ENCODE measurements around the gene OR10P1.
"Not testable (repeated sequence)": the region's sequence is repeated elsewhere in the genome, so short reads cannot be mapped to it uniquely, and the experiment has no call there.

OR10P1 gene, protein sequence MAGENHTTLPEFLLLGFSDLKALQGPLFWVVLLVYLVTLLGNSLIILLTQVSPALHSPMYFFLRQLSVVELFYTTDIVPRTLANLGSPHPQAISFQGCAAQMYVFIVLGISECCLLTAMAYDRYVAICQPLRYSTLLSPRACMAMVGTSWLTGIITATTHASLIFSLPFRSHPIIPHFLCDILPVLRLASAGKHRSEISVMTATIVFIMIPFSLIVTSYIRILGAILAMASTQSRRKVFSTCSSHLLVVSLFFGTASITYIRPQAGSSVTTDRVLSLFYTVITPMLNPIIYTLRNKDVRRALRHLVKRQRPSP

DNA sequence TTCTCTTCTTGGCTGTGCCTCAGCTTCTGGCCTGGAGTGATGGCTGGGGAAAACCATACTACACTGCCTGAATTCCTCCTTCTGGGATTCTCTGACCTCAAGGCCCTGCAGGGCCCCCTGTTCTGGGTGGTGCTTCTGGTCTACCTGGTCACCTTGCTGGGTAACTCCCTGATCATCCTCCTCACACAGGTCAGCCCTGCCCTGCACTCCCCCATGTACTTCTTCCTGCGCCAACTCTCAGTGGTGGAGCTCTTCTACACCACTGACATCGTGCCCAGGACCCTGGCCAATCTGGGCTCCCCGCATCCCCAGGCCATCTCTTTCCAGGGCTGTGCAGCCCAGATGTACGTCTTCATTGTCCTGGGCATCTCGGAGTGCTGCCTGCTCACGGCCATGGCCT lies at the start of gene OR10P1:
Gene OR10P1 (plus strand): TSS at position 40 of the 400 bp plus-strand sequence. CDS start 0 bp downstream, at position 40.
- TF ChIP-seq, protein P1, sequence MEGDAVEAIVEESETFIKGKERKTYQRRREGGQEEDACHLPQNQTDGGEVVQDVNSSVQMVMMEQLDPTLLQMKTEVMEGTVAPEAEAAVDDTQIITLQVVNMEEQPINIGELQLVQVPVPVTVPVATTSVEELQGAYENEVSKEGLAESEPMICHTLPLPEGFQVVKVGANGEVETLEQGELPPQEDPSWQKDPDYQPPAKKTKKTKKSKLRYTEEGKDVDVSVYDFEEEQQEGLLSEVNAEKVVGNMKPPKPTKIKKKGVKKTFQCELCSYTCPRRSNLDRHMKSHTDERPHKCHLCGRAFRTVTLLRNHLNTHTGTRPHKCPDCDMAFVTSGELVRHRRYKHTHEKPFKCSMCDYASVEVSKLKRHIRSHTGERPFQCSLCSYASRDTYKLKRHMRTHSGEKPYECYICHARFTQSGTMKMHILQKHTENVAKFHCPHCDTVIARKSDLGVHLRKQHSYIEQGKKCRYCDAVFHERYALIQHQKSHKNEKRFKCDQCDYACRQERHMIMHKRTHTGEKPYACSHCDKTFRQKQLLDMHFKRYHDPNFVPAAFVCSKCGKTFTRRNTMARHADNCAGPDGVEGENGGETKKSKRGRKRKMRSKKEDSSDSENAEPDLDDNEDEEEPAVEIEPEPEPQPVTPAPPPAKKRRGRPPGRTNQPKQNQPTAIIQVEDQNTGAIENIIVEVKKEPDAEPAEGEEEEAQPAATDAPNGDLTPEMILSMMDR (IDR thresholded peaks at IDR 0.05; ENCODE audit: low read depth, low read length): no peak
- H3K4me3 ChIP-seq (ENCODE audit: low read depth, low read length): no peak within 1 kb of the TSS

DNA sequence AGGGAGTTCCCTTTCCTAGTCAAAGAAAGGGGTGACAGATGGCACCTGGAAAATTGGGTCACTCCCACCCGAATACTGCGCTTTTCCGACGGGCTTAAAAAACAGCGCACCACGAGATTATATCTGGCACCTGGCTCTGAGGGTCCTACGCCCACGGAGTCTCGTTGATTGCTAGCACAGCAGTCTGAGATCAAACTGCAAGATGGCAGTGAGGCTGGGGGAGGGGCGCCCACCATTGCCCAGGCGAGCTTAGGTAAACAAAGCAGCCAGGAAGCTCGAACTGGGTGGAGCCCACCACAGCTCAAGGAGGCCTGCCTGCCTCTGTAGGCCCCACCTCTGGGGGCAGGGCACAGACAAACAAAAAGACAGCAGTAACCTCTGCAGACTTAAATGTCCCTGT lies 46.5 kb upstream of the OR10P1 start:
- not testable (repeated sequence) for H3K4me3 ChIP-seq (ENCODE audit: low read depth, low read length)

DNA sequence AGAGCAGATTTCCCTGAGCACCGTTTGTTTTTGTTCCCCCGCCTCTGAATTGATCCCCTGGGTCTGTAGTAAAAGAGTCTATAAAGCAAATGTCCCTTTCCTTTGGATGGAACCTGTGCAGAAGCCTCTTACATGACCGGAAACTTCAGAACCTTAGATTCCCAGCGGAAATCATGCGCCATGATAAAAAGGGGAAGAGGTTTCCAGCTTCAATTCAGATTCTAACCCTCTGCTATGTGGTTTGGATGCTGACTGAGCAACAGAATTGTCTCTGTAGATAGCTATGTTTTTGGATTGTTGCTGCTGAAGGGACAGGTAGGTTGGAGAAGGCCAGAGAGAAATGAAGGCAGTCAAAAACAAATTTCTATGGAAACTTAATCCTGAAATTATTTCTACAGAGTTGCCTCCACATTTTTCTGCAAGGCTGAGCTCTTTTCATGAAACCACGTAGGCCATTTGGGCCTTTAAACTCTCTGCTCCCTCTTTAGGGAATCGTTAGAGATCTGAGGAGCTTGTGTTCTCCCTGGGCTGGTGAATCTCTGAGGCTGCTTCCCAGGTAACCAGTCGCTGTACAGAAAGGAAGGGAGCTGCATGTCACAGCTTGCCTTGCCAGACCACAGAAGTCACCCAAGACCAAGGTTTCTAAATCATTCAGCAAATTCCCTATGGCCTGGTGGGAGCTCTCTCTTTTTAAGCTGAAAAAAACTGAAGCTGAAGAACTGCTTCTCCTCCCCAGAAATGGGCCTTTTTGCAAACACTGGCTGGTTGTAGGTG lies 28.7 kb upstream of the OR10P1 start:
- no peak overlapping the region for H3K4me3 ChIP-seq (ENCODE audit: low read depth, low read length)
- TF ChIP-seq, protein P1 (IDR thresholded peaks at IDR 0.05; ENCODE audit: low read depth, low read length): no peak

DNA sequence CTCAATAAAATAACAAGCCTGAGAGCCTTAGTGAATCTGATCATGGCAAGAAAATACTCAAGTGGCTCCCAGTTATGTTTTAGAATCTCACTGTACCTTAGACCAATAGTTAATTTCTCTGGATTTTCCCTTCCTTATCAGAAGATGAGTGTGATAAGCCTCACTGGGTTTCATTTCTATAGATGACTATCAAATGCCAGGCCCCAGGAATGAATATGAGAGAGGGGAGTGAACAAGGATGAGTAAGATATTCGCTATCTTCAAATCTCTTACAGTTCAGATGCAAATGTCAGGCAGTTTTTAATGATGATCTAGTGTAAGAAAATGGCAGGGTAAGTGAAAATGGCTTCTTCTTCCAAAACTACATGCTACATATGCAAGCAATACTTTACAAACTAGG lies 26.1 kb upstream of the OR10P1 start:
- TF ChIP-seq, protein P1 (IDR thresholded peaks at IDR 0.05; ENCODE audit: low read depth, low read length): no peak

DNA sequence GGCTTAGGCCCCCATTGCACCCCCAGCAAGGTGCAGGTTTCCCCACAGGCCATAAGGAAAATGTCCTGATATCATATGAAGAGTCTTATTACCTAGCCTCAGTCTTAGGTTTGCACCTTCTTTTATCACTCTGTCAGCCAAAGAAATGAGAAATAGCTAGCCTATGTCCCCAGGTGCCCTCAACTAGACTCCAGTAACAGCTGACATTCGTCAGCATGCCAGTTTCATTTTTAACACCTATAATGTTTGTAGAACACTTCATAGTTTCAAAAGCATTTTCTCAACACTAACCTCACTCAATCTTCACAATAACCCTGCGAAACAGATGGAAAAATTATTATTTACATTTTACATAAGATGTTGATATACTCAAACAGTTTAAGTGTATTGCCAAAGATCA lies 24.0 kb upstream of the OR10P1 start:
- no peak overlapping the region for H3K4me3 ChIP-seq (ENCODE audit: low read depth, low read length)
- TF ChIP-seq, protein P1 (IDR thresholded peaks at IDR 0.05; ENCODE audit: low read depth, low read length): no peak

More for the DNA sequence above, 26.1 kb upstream of the OR10P1 start:
- H3K4me3 ChIP-seq (ENCODE audit: low read depth, low read length): no peak overlapping the region

DNA sequence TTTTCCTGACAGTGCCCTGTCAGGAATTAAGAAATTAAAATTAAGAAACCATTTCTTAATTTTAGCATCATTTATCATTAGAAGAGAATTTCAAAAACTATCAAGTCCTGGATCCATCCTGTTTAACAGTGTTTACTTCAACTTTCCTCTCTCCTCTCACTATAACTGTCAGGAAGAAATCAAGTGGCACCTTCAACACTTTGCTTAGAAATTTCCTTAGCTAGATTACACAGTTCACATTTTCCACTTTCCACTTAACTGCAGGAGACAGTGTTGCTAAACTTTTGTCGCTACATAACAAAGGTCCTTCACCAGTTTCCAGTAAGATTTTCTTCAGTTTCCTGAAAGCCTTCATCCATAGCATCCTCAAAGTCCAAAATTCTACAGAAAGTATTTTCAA lies 21.9 kb upstream of the OR10P1 start:
- TF ChIP-seq, protein P1 (IDR thresholded peaks at IDR 0.05; ENCODE audit: low read depth, low read length): no peak
- H3K4me3 ChIP-seq (ENCODE audit: low read depth, low read length): no peak overlapping the region

DNA sequence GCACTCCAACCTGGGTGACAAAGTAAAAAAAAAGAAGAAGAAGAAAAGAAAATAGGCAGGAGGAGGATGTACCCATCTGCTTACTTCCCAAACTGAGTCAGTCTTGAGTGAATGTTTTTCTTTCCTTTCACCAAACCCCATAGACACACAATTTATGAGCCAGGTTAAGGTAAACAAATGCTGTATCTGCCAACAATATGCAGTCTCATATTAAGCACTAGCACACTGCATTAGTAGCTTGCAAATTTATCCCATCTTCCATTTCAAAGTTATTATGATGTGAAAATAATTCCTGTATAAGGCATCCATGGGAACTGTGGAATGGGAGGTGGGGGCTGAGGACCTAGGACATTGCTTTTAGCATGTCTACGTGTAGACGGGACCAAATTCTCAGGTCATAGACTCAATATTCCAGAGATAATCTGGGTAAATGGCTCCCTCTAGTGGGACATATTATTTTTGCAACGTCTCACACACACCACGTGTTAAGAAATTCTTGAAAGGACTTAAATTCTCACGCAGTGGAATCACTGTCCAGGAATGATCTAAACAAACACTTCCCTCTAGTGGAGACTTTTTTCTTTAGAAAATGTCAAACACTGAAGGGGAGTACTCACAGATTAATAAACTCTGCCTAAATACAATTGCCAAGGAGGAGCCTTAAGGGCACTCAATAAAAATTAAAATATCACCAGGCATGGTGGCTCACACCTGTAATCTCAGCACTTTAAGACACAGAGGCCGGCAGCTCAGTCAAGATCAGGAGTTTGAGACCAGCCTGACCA lies 17.1 kb upstream of the OR10P1 start:
- TF ChIP-seq, protein P1 (IDR thresholded peaks at IDR 0.05; ENCODE audit: low read depth, low read length): peak; percentile 52; the same call in 1 of the 2 replicates
- no peak overlapping the region for H3K4me3 ChIP-seq (ENCODE audit: low read depth, low read length)

Measured in WI38 (cell line).